CD4-positive, alpha-beta T cell (primary cell): ENCODE results near the gene USP2. TPM values are rescaled to one million over a fixed set of nuclear protein-coding genes. Genes with fewer than 3 reads are reported as not detected.

Experiments used
- ATAC-seq: fragments of 200-7000 bp; cut with Tn5 transposase; one replicate; pipeline ENCODE4 v1.10.0; 2022; ENCODE audit warnings: mild to moderate bottlenecking; ENCODE audit not compliant: poor library complexity
- CTCF ChIA-PET: fragments of 350-600 bp; sonication (Branson Sonifier 250); formaldehyde crosslinking; loops from one replicate; lab custom pipeline; 2021; ENCODE audit warnings: antibody characterized with exemption, inconsistent platforms; lab: Charles Lee
- POLR2A ChIA-PET: fragments of 350-600 bp; sonication (Branson Sonifier 250); formaldehyde crosslinking; loops from one replicate; lab custom pipeline; 2021; ENCODE audit warnings: antibody characterized with exemption, inconsistent platforms; lab: Charles Lee
- DNase-seq, 14 experiments: peaks; one replicate each; pipeline ENCODE4 v3.0.0-alpha.2; 2013 to 2020; ENCODE audit warnings: mixed read lengths in 2 of 14
- H3K27ac ChIP-seq, 2 donors: one replicate each; pipeline versions ENCODE4 v1.5.1 to v1.7.0; 2013; ENCODE audit warnings: low read length in 2 of 2, low read depth in 1 of 2, mild to moderate bottlenecking in 1 of 2
- H3K27me3 ChIP-seq, 2 experiments: 1 replicate in 1 of 2; 2 replicates in 1 of 2; pipeline versions ENCODE4 v1.6.1 to v1.7.0; 2013; ENCODE audit warnings: low read length in 2 of 2, control low read depth in 1 of 2, mild to moderate bottlenecking in 1 of 2, moderate library complexity in 1 of 2; ENCODE audit not compliant: insufficient read depth in 2 of 2, control insufficient read depth in 1 of 2
- H3K36me3 ChIP-seq: one replicate; pipeline ENCODE4 v1.6.1; 2013; ENCODE audit warnings: low read length, control low read depth; ENCODE audit not compliant: insufficient read depth
- H3K4me1 ChIP-seq: one replicate; pipeline ENCODE4 v1.6.1; 2013; ENCODE audit warnings: low read length, control low read depth; ENCODE audit not compliant: insufficient read depth
- H3K4me3 ChIP-seq: one replicate; pipeline ENCODE4 v1.5.1; 2013; ENCODE audit warnings: mild to moderate bottlenecking, low read length, moderate library complexity
- H3K9me3 ChIP-seq, 2 experiments: 1 replicate in 1 of 2; 2 replicates in 1 of 2; pipeline versions ENCODE4 v1.6.1 to v1.7.0; 2013; ENCODE audit warnings: low read length in 2 of 2, mild to moderate bottlenecking in 2 of 2, control low read depth in 1 of 2, moderate library complexity in 1 of 2; ENCODE audit not compliant: control insufficient read depth in 1 of 2, insufficient read depth in 1 of 2
- H3K27ac Mint-ChIP-seq: one replicate; pipeline ENCODE4 v1.8.0; 2020; ENCODE audit warnings: mixed read lengths
- H3K27me3 Mint-ChIP-seq: one replicate; pipeline ENCODE4 v1.8.0; 2021; ENCODE audit warnings: mixed read lengths
- H3K36me3 Mint-ChIP-seq: one replicate; pipeline ENCODE4 v1.8.0; 2021; ENCODE audit warnings: low read depth, mixed read lengths
- H3K4me1 Mint-ChIP-seq: one replicate; pipeline ENCODE4 v1.8.0; 2021; ENCODE audit warnings: low read depth, mixed read lengths
- H3K4me3 Mint-ChIP-seq: one replicate; pipeline ENCODE4 v1.8.0; 2020; ENCODE audit warnings: mild to moderate bottlenecking, mixed read lengths
- H3K9me3 Mint-ChIP-seq: one replicate; pipeline ENCODE4 v1.8.0; 2020; ENCODE audit warnings: mixed read lengths
- intact Hi-C, 2 experiments: fragments of 100-400 bp; cut with DNase I in 1 of 2; cut with micrococcal nuclease in 1 of 2; formaldehyde crosslinking; loops; one replicate each; pipeline versions ENCODE4 v1.15.1 to v1.9.0; 2023 to 2025; cut with DNase I, micrococcal nuclease
- microRNA-seq: library from miRNA; unstranded; fragments of <30 nt; microRNA quantifications from one replicate; pipeline ENCODE4 v1.2.0, GENCODE V29; 2021; ENCODE audit warnings: borderline microRNAs expressed, borderline replicate concordance
- total RNA-seq, 174 experiments: library from RNA in 2 of 174; stranded (reverse) in 2 of 174; gene quantifications; one replicate each; pipeline ENCODE4 v1.2.3 and lab custom pipeline; 2021 to 2026
- TF ChIP-seq, protein P1 (sequence below): fragments of 200-600 bp; IDR thresholded peaks from one replicate; pipeline ENCODE4 v1.8.0; 2022; ENCODE audit warnings: antibody characterized with exemption, mild to moderate bottlenecking

The USP2 gene
- total RNA-seq, 2 experiments from 2014 or later = 2.0 to 2.6 TPM

GRCh38 chr11:119306373-119306890 is 75.1 kb downstream of the USP2 start:
- H3K4me3 Mint-ChIP-seq = peak overlapping the region; percentile 62
- H3K9me3 ChIP-seq = no peaks in the 10 kb centered on the region
- peaks cover 35% of the 10 kb centered on the region for H3K4me1 Mint-ChIP-seq
- peaks cover 26% of the 10 kb centered on the region for H3K4me1 ChIP-seq
- H3K27me3 ChIP-seq = no peaks in the 10 kb centered on the region
- CTCF ChIA-PET = interaction anchor here (0.8 to 1.6 kb wide), 4 partner anchors 9 to 138 kb away, joined by 3 to 4 read pairs (median 3); partner anchors contain the start of genes CBL and NLRX1
- no peaks in the 10 kb centered on the region for H3K9me3 Mint-ChIP-seq
- ATAC-seq = peak; percentile 95
- peaks cover 52% of the 10 kb centered on the region for H3K36me3 Mint-ChIP-seq
- TF ChIP-seq, protein P1, sequence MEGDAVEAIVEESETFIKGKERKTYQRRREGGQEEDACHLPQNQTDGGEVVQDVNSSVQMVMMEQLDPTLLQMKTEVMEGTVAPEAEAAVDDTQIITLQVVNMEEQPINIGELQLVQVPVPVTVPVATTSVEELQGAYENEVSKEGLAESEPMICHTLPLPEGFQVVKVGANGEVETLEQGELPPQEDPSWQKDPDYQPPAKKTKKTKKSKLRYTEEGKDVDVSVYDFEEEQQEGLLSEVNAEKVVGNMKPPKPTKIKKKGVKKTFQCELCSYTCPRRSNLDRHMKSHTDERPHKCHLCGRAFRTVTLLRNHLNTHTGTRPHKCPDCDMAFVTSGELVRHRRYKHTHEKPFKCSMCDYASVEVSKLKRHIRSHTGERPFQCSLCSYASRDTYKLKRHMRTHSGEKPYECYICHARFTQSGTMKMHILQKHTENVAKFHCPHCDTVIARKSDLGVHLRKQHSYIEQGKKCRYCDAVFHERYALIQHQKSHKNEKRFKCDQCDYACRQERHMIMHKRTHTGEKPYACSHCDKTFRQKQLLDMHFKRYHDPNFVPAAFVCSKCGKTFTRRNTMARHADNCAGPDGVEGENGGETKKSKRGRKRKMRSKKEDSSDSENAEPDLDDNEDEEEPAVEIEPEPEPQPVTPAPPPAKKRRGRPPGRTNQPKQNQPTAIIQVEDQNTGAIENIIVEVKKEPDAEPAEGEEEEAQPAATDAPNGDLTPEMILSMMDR = no peak
- intact Hi-C loops = no loop called here
- peak overlapping the region; percentile 39 to 53 for H3K27ac ChIP-seq
- peak overlapping the region; percentile 96 for H3K27ac Mint-ChIP-seq
- no peaks in the 10 kb centered on the region for H3K27me3 Mint-ChIP-seq
- POLR2A ChIA-PET = interaction anchor here (0.6 to 3.8 kb wide), 7 partner anchors 8 to 376 kb away, joined by 3 to 15 read pairs (median 4); partner anchors contain the start of gene MCAM
- H3K4me3 ChIP-seq = no peak overlapping the region
- DNase-seq = peak in 11 of 14 experiments; percentile 20 to 77 (median 40)
- H3K36me3 ChIP-seq = peaks cover 33% of the 10 kb centered on the region

DNA sequence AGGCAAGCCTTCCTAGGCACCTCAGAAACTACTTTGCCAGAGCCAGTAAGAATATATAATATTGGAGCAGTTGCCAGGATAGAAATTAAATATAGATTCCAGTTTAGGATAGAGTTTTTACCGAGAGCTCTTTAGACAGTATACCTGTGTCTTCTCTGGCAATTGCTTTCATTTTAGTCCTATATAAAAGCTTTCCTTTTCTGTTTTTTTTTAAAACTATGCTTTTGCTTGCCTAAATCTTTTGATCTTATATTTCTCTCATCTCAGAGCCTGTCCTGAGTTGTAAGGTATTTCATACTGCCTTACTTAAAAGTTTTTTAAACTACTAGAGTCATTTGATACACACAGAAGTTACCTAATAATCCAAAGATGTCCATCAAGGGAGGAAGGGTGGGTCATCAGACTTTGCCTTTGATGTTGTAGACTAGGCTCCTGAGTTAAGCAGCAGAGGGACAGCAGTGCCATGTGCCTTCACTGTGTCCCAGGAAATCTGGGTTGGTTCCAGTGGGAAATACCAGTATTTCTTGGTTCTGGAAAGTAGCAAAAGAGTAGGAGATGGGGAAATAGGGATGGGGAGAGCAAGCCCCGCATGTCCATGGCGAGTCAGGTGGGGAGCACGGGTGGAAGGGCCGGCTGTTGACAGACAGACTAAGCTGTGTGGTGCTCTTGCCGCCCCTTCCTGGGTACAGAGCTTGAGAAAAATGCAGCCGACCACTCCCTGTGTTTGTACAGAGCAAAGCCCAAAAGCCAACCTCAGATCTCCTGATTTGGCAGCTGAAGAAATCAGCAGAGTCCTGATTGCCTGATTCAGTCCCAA is 75.7 kb downstream of the USP2 start:
- peak overlapping the region; percentile 54 for H3K4me3 Mint-ChIP-seq
- ChIA-PET CTCF (interaction anchor here (0.9 to 1.4 kb wide), 3 partner anchors 8 to 100 kb away, joined by 3 to 4 read pairs (median 3); partner anchors contain the start of gene CBL), POLR2A (interaction anchor here (0.6 to 3.8 kb wide), 8 partner anchors 9 to 376 kb away, joined by 3 to 15 read pairs (median 3); partner anchors contain the start of gene MCAM)
- intact Hi-C loops = no loop called here
- H3K9me3 ChIP-seq = no peaks in the 10 kb centered on the region
- no peak overlapping the region for H3K4me3 ChIP-seq
- no peaks in the 10 kb centered on the region for H3K27me3 ChIP-seq
- peak; percentile 13 for ATAC-seq
- peaks cover 39% of the 10 kb centered on the region for H3K36me3 ChIP-seq
- peaks cover 59% of the 10 kb centered on the region for H3K36me3 Mint-ChIP-seq
- H3K27ac Mint-ChIP-seq = peak overlapping the region; percentile 96
- peak in 1 of 14 experiments; percentile 37 for DNase-seq
- H3K27ac ChIP-seq = peak overlapping the region; percentile 39 to 53
- H3K4me1 Mint-ChIP-seq = peaks cover 35% of the 10 kb centered on the region
- TF ChIP-seq, protein P1 = no peak
- H3K4me1 ChIP-seq = peaks cover 26% of the 10 kb centered on the region
- H3K27me3 Mint-ChIP-seq = no peaks in the 10 kb centered on the region
- H3K9me3 Mint-ChIP-seq = no peaks in the 10 kb centered on the region

Small RNA genes lying within 50 kb of the gene (microRNA-seq; reads per million reads assigned to microRNA genes)
- not detected for gene MIR6756

Other genes with a start within 250 kb of the USP2 start
- under 1 TPM in 1 of 2 experiments, not detected in 1; 0.08 TPM for gene ABCG4, start 232.6 kb downstream of the USP2 start, total RNA-seq
- gene NLRX1, start 213.0 kb downstream of the USP2 start, total RNA-seq = 1 to 10 TPM; 4.2 to 5.4 TPM
- under 1 TPM; 0.59 to 0.63 TPM for gene NHERF4, start 196.2 kb downstream of the USP2 start, total RNA-seq
- gene CBL, start 175.4 kb downstream of the USP2 start, total RNA-seq = 10 to 100 TPM; 19.5 to 20.8 TPM
- gene MCAM, start 64.6 kb downstream of the USP2 start, total RNA-seq = 10 to 100 TPM; 16.0 to 16.5 TPM
- gene RNF26, start 47.2 kb downstream of the USP2 start, total RNA-seq = 10 to 100 TPM; 18.3 to 20.5 TPM
- not detected for gene C1QTNF5, start 40.8 kb downstream of the USP2 start, total RNA-seq
- gene MFRP, start 35.0 kb downstream of the USP2 start, total RNA-seq = not detected
- not detected for gene THY1, start 41.5 kb upstream of the USP2 start, total RNA-seq